GM19023 (cell line): ENCODE results near the gene SYT8.

ENCODE experiments used
- ATAC-seq: cut with Tn5 transposase; IDR thresholded peaks from one replicate; pipeline ENCODE4 v1.9.1; 2021; ENCODE audit warnings: mild to moderate bottlenecking, moderate library complexity; ENCODE audit not compliant: unreplicated experiment

The SYT8 gene

DNA sequence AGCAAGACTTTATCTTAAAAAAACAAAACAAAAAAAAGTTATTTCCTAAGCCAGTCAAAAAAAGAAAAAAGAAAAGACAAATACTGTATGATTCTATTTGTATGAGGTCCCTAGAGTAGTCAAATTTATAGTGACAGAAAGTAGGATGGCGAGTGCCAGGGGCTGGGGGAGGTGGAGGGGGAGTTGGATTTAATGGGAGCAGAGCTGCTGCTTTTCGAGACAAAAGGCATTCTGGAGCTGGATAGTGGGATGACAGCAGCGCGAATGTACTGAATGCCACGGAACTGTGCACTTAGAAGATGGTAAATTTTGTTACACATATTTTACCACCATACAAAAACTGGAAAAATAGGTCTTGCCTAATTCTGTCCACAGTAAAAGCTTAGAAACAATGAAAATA is 17.8 kb upstream of the SYT8 start:
- no peak for ATAC-seq

DNA sequence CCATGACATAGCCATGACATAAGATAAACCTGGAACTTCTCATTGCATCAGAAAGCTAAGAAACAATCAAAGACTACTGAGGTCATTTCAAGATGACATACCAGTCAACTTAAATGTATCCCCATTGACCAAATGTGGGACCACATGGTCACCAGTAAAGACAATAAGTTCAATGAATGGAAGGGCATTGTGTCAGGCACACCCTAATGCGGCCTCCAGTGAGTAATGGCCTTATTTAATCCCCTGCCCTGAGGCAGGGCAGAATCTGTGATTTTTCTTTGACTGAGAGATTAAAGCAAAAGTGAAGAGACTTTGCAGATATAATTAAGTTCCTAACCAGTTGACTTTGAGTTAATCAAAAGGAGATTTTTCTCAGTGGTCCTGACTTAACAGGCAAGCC is 17.3 kb upstream of the SYT8 start:
- no peak for ATAC-seq

DNA sequence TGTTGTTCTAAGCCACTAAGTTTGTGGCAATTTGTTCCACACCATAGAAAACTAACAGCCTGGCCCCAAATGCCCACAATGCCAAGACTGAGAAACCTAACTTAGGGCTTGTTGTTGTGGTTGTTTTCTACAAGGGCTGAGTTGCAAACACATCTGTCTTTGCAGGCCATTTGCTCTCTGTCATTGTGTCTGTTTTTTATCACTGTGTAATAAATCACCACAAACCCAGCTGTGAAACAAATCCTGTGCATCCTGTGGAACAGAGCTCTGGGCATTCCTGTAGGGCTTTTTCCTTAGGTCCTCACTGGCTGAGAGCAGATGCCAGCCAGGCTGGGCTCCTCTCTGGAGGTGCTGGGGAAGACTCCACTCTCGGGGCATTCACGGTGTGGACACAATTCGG is 15.7 kb upstream of the SYT8 start:
- no peak for ATAC-seq

DNA sequence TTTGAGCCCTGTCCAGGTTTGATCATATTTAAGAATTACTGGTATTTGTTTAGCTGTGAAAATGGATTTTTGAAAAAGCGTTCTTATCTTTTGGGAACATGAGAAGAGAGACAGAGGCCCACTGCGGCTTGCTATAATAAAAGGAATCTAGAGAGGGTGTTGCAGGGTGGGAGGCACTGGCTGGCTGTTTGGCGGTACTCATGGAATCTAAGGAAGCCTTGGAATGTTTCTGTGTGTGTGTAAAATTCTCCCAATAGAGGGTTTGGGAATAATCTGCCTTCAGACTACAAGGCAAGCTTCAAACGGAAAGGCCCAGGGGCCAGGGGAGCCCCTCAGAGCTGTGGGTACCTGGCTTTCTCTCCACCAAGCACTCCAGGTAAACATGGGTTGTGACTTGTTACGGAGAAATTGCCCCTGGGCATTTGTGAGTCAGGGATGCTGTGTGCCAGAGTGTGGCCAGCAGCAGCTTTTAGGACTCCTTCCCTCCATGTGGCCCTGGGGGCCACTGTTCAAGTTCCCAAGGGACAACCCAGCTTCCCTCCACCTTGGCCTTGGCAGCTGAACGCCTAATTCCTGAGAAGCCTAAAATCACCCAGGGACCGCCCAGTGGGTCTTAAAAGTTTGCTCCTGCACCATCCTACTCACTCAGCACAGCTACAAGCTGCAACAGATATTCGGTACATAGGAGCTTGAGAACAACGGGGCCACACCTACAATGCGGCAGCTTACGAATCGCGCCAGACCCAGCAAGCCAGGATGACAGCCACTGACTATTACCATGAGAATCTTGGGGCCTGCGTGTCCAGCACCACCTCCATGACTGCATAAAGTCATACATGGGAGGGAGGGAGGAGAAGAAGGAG is 14.1 kb upstream of the SYT8 start:
- no peak for ATAC-seq

DNA sequence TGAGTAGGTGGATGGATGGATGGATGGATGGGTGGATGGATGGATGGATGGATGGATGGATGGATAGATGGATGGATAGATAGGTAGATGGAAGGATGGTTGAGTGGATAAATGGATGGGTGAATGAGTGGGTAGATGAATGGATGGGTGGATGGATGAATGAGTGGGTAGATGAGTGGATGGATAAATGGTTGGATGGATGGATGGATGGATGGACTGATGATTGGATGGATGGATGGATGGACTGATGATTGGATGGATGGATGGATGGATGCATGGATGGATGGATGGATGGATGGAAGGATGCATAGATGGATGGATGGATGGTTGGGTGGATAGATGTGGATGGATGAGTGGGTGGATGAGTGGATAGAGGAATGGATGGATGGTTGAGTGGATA is 13.2 kb upstream of the SYT8 start:
- no peak for ATAC-seq

DNA sequence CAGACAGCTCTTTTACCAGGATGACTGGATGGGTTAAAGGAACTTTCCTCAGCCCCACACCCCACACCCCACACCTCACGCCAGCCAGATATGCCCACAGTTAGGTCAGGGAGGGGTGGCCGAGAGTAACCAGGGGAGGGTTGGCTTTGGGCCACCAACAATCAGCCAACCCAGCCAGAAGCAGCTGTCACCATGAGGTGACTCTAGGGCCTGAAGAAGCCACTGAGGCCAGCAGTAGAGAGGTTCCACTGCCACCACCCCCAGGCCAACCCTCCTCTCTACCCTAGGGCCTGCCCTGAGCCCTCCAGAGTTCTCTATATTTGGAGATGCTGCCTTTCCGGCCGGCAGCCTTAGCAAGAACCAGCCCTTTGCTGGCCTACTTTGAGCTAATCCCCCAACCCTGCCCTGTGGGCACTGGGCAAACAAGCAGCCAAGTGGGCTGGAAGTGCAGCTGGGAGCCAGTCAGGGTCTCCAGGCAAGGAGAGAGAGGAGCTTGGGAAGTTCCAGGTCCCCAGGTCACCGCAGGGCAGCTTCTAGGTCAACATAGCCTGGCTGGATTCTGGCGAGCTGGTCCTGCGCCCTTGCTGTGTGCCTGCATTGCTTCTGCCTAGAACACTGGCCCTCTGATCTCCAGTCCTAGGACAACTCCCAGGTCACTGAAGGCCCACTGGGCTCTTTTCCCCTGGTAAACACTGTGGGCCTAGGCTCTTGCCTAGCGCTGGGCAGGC is 12.0 kb upstream of the SYT8 start:
- ATAC-seq = no peak

DNA sequence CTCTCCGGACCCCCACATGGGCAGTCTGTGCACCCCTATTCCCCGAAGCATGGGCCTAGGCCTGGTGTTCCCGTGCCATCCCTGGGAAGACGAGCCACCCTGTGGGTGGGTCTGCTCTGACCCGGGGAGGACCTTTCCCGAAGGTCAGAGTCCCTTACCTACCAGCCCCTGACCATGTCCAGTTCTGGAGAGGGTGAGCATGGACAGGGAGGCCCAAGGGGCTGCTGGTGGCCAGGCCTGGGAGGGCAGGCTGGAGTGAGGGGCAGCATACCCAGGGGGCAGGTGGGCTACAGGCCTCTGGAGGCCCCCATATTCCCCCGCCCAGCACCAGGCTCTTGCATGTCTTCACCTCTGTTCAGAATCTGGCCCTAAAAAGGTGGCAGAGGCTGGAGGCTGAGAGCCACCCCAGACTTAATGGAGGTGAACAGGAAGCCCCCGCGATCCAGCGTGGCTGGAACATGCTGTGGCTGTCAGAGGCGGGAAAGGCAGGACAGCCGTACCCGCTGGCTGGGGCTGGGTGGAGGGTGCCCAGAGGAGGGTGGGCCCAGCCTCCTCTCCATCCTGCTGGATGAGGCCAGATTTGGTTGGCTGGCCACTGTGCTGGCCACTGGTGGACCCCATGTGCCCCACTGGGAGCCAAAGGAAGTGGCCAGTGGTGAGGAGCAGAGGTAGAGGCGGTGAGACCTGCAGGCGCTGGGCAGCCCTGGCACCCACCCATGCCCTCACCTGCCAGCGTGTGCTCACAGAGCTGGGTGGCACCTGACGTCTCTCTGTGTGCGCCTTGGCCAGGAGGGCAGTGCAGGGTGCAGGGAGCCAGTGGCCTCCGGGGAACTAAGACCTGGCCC is 11.2 kb upstream of the SYT8 start:
- no peak for ATAC-seq

DNA sequence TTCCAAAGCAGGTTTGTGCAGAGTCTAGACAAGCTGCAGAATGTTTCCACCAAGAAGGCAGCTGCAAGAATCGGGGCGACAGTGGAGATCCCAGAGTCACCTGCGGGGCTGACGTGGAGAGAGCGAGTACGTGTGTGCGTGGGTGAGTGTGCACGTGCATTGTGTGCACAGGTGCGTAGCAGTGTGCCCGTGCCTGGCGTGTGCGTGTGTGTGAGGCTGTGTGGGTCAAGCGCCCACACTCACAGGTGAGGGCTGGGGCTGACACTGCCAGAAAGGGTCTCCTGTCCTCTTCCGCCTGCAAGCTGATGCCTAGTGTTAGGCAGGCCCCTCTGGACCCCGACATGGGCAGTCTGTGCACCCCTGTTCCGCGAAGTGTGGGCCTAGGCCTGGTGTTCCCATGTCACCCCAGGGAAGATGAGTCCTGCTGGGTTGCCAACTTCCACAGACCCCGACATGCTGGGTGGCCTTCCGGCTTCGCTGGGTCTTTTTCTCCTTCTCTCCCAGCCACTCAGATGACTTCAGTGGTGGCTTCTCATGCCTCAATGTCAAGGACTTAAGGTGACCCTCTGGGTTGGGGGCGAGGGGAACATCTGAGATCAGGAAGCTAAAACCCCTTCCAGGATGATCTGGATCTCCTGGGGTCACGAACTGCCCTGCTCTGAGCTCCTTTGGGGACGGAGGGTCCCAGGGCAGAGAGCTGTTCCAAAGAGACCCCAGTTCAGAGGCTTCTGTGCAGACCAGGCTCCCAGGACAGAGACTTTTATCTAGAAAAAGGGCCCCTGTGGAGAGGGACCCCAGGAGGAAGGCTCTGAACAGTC is 10.4 kb upstream of the SYT8 start:
- no peak for ATAC-seq

DNA sequence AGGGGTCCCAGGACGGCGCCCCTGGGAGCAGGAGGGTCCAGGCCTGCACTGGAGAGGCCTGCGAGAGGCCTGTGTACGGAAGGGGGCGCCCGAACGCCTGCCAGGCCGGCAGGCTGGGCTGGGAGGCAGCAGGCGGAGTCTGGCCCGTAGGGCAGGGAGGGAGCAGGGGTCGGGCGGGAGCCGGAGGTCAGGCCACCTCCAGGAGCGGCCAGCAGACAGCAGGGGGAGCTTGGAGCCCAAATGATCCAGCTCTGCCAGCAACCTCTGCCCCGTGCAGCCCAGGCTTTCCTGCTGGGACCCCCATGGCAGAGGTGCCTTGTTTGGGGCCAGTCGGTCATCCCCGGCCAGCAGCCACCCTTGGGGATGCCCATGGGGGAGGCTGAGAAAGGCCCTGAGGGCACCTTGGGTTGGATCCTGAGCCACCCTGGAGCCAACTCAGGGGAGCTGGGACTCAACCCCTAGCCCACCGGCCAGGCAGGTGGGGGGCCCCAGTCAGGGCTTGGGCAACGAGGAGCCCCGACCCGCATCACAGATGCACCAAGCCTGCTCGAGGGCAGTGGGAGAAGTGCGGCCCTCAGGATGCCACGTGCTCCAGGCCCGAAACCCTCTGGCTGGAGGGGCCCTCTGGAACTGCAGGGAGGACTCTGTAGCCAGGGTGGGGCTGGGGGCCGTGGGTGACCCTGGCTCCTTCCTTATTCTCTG is 9.6 kb upstream of the SYT8 start:
- no peak for ATAC-seq

DNA sequence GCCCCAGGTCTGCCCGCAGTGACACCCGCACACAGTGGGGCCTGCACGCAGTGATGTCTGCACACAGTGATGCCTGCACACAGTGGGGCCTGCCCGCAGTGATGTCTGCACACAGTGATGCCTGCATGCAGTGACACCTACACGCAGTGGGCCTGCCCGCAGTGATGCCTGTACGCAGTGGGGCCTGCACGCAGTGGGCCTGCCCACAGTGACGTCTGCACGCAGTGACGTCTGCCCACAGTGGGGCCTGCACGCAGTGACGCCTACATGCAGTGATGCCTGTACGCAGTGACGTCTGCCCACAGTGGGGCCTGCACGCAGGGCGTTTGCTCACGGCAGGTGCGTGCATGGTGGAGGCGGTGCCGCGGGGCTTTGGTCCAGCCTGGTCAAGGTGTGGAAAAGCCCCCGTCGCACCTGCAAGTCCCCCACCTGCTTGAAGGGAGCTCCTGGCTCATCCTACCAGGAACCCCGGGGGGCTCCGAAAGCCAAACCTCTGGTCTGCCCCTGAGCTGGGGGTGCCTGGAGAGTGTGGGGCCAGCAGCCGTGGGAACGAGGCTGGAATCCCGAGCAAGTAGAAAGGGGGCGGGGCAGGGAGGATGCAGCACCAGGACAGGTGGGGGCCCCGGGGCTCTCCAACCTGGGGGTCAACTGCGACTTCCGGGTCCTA is 8.9 kb upstream of the SYT8 start:
- ATAC-seq = no peak

DNA sequence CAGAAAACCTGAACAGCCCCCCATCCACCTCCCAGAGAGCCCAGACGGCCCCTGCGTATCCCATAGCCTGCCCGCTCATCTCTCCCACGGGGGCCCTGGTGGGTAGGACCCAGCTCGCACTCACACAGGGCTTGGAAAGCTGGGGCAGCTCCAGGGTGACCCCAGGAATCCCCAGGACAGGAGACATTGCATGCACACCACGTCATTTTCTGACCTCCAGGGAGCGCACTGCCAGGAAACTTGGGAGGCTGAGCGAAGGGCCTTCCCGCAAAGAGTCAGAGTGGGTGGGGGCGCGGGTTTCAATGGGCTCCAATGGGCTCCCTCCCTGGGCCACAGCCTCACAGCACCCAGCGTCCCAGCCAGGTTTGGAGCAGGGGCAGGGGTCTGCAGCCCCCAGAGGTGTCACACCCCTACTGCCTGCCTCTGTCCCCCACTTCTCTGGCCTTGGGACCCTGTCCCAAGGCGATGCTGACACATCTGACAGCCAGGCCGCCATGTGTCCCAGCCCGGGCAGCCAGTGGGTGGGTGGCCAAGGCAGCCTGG is 8.2 kb upstream of the SYT8 start:
- no peak for ATAC-seq

DNA sequence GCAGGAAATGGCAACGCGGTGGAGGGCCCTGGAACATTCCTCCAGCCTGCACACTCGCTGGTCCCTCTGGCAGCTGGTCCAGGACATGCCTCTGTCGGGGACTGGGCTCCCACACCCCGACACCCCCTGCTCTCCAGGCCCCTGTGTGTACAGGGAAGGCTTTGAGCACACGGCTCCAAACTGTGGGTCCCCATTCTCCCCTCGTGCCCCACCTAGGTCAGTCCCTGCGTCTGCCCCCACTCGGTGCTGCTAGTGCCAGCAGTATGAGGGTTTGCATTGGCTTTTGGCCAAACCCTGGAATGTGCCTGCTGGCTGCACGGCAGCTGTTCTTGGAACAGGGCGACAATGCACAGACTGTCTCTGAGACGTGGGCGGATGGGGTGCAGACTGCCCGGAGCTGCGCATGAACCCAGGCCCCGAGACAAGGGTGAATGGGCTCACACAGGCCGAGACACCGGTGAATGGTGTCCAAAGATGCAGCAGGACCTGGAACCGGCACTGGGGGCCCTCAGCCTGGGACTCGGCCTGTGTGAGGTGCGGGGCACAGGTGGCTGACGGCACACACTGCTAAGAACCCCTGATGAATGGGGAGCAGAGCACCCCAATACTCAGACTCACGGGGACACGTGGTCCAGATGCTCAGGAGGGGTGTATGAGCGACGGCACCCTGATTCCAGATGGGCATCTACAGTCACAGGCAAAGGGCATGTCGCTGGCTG is 7.5 kb upstream of the SYT8 start:
- no peak for ATAC-seq

DNA sequence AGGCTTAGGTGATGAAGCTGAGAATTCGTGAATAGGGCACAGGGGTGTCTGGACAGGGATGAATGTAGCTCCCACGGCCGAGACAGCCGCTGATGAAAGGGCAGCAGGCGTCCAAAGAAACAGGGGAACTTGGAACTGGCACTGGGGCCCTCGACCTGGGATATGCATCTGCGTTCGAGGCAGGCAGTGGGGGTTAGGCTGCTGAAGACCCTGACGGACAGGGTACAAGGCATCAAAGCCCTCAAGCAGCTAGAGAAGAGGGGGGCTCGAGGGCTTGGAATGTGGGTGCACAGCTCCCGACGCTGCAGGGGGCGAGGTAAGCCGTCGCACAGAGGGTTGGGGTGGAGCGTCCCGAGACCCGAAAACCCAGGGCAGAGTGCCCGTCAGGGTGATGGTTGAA is 6.9 kb upstream of the SYT8 start:
- no peak for ATAC-seq

DNA sequence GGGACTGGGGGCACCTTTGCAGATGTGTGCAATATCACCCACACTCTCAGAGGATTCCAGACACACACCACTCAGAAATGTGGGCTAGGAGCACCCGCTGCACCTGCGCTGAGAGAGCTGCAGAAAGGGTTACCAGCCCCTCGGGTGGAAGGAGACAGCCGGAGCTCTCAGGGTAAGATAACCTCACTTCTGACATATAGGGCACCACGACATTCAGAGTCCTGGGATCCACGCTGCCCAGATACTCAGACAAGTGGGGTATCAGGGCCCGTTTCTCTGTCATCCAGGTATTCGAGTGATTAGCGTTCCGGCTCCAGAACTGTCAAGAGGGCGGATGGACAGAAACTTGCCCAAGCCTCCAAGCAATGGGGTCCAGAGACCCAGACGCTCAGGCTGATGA is 6.2 kb upstream of the SYT8 start:
- ATAC-seq = no peak

DNA sequence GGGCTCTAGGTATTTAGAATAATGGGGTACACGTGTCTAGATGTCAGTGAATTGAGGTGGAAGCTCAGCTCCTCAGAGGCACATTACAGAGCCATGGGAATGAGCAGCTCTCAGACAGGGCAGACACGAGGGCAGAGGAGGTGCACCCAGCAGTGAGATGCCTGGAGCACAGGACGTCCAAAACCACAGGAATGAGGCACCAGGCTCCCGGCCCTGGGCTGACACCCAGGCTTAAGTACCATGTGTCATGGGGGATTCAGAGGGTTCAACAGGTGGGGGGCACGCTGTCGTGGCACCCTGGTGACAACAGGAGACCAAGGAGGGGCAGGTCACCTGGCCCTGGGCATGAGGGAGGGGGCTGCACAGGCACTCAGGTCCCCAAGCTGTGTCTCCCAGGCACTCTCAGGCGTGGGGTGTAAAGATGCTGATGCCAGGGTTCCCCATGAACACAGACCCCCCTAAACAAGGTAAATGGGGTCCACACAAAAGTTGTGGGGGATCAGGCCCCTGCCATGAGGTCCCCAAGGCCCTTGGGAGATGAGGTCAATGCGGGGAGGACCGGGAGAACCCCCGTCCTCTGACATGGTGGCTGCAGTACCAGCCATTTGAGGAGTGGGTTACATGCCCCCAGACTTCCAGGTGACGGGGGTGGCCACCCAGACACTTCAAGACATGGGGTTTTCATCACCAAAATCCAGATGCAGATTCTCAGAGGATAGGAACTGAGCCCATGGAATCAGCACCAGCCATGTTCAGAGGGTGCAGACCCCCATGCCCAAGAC is 5.6 kb upstream of the SYT8 start:
- no peak for ATAC-seq

DNA sequence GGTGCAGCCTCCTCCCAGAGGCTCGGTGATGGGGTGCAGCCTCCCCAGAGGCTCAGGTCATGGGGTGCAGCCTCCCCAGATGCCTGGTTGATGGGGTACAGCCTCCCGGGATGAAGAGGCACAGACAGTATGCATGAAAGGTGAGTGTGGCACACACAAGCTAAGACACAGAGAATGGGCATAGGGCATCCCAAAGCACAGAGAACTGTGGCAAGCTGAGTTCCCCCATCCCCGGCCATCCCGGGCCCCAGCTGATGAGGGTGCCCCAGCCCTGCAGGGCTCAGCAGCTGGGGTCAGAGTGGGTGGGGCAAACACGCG is 4.8 kb upstream of the SYT8 start:
- no peak for ATAC-seq

DNA sequence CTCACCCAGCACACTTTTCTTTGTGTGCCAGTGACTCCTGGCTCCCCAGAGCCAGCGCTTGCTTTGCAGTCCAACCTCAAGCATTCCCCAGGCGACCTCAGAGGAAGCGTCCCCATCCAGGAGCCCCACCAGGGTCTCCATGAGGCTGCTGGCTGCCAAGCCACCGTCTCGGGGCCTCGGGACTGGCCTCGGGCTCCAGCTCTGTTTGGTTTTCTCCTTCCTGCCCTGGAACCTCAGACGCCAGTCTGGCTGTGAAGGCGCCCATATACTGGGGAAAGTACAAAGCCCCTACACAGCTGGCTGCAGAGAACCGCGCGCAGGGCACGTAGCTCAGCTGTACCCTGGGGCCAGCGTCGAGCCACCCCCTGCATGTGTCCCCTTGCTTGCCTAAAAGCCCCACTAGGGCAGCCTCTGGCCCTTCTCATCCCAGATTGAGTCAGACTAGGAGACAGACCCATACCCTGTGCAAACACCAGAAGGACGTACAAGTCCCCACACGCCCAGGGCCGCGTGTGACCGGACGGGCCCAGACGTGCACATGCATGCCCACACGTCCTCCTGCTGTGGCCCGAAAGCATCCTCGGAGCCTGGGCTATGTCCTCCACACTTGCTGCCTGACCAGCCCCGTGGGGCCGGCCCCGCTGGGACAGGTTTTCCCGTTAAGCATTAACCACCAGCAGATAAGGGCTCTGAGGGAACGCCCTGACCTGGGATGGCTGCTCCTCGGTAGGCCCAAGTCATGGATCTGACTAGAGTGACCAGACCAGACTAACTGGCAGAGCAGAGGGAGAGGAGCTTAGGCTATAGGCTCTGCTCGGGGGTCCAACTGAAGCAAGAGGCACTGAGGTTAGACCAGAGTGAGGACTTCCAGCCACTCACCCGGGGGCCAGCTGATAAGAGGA is 4.2 kb upstream of the SYT8 start:
- ATAC-seq = no peak
